Central memory CD4-positive, alpha-beta T cell (primary cell): ENCODE data around the gene SEMA5B.

ENCODE experiments used
- DNase-seq: peaks from one replicate; pipeline ENCODE4 v3.0.0; 2022

SEMA5B gene

DNA sequence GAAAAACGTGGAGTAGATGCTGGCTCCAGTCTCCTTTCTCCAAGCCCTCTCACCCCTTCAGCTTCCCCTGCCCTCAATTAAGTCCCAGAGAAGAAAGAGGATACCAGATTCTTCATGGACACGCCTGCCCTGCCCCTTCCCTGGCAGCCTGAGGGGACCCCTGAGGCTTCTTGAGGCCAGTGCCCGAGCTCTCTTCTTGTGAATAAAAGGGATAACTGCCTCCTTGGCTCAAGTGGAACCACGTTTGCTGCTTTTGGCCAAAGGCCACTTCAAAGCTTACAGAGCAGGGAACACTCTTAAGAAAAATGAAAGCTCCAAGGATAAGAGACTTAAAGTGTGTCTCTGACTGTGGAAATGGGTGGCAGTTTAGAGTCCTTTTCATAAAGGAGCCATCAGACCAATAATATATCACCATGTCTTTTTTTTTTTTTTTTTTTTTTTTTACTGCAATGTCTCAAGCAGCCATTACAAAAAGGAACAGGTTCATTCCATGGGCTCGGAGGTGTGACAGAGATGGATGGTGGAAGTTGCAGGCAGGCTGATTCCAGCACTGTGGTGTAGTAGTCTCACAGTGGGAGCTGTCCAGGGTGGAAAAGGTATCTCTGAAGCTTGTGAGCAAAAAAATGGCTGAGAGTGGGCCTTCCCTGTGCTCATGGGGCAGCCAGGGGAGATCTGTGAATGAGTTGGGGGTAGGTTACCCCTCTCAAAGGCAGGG lies 108.8 kb downstream of the SEMA5B start:
- DNase-seq = no peak

- no peak for DNase-seq
Measured at GRCh38 chr3:122917412-122917811, 110.2 kb downstream of the SEMA5B start.

DNA sequence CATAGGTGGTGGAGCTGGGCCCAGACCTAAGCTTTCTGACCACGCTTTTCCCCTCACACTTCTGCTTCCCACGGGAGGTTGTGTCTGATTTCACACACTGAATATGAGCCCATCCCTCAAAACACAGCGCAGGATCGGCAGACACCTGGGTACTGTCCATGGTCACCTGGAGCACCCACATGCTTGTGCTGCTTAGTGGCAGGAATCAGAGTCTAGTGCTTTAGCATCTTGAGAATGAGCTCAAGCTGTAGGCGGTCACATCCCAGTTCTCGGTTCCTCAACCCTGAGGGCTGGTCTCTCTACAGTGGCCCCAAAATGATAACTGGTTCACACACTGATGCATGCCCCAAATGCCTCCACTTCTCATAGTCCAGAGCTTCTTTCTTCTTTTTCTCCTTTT lies 111.0 kb downstream of the SEMA5B start:
- no peak for DNase-seq

- DNase-seq = no peak
Measured at GRCh38 chr3:122916084-122916483, 111.5 kb downstream of the SEMA5B start.

DNA sequence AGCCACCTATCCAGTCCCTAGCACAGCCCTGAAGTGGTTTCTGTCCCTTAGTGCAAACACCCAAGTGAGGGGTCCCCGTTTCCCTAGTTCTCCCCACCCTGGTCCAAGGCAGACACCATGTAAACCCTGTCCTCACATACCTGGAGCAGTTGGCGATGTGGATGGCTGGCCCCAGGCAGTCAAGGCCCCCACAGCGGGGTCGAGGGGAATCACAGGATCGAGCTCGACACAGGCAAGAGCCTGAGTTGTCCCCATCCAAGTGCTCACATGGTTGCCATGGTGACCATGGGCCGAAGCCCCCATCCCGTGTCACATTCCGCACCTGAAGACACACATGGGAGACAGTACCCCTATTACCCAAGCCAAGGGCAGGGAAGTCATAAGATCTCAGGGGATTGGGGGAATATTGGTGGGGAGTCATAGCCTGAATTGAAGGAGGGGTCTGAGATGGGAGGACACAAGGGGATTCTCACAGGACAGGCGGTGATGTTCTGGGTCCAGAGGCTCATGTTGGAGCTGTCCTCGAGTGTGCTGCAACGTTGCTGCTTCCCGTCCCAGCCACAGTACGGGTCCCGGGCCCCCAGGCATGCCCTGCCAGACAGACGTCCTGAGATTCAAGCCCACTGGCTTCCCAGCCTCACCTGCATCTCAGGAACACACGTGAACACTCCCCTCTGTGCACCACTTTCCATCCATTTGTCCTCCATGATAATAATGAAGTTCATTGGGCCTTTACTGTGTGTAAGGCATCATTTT lies 112.1 kb downstream of the SEMA5B start:
- DNase-seq = no peak

GRCh38 chr3:122913539-122914100 lies 113.9 kb downstream of the SEMA5B start:
- DNase-seq = no peak

DNA sequence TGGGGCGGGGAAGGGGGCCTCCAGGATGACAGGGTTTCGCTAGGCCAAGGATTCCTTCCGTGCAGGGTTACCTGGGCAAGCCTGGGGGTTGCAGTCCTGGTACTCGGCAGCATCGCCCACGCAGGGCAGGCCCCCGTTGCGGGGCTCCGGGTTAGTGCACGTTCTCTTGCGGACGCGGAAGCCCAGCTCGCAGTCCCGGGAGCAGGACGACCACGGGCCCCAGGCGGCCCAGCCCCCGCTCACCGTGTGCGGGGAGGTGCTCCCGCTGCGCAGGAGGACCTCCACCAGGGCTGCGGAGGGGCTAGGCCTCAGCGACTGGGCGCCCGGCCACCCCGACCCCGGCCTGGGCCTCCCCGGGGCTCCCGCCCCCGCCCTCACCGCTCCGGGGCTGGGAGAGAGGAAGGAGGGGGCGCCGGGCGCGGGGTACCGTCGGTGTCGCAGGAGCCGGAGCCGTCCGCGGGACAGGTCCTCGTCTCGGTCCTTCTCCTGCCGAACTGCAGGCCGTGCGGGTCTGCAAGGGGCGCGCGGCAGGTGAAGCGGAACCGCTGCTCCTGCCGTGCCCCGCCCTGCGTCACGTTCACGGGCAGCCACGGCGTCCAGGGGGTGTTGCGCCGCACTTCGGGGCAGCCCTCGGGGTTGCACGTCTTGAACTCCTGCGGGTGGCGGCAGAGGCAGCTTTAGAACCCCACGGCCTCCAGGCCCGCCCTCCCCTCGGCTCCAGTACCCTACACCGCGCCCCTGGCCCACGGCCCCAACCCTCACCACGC lies 114.6 kb downstream of the SEMA5B start:
- DNase-seq = no peak

DNA sequence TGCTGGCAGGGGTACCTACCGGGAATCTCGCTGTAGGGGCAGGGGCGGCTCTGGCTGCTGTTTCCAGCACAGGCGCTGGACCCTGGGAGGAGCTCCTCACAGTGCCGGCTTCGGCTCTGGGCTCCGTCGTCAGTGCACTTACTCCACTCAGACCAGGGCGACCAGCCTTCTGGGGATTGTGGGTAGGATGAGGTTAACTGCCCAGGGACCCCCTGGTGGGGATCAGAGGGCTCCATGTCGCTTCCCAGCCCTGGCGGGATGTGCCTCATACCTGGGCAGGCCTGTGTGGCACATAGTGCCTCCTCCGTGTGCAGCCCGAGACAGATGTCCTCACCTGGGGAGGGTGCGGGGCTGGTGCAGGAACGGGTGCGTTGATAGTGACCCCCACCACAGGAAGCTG lies 115.7 kb downstream of the SEMA5B start:
- no peak for DNase-seq

DNA sequence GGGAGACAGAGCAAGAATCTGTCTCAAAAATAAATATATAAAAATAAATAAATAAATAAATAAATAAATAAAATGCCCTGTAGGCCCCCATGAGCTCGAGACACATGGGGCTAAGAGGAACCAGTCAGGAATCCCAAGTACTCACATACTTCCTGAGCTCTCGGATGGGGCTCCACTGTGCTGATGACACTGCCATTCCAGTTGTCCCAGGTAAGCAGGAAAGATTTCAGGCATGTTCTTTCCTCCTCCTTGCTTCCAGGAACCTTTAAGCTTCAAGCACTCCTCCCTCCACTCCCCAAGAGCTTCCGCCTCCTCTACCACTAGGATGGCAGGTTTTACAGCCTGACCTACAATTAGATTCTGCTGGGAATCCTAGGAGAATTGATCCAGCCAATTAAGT lies 119.3 kb downstream of the SEMA5B start:
- DNase-seq = no peak

DNA sequence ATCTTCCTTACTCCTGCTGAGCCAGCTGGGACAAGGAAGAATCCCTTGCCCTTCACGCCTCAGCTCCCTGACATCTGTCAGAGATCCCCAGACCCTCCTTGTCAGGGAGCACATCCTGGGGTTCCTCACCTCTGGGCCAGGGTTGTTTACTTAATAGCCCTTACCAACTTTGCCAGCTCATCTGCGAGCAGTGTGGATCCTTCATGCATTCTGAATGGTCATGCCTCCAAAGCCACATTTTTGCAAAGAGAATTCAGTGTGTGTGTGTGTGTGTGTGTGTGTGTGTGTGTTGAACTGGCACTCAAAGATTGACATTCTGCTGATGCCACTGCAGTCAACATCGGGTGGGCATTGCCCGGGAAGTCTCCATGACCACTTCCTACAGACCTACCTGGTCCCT lies 120.1 kb downstream of the SEMA5B start:
- no peak for DNase-seq

DNA sequence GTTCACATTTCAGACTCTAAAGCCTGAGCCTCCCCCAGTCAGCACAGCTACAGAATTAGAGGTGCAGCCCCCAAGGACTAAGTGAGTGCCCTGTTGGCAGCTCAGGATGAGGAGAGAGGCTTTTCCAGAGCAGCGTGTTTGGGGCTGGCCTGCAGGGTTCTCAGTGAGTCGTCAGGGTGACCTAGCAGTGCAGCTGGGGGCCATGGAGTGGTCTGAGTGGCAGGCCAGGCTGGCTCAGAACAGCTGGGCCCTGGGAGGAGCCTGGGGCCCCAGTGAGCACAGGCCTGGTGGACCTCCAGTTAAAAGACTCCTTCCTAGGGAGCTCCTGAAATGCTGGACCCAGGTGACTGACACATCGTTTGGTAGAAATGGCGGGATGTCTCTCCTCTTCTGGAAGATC lies 124.4 kb downstream of the SEMA5B start:
- DNase-seq = no peak

DNA sequence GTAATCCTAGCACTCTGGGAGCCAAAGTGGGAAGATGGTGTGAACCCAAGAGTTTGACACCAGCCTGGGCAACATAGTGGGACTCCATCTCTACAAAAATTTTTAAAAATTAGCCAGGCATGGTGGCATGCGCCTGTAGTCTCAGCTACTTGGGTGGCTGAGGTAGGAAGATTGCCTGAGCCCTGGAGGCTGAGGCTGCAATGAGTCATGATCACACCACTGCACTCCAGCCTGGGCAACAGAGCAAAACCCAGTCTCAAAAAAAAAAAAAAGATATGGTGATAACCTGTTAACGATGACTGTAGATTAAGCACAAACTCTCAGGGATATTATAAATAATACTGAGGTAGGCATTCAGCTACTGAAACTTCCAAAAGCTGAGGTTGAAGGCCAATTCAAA lies 125.2 kb downstream of the SEMA5B start:
- no peak for DNase-seq

GRCh38 chr3:122898298-122898697 lies 129.3 kb downstream of the SEMA5B start:
- DNase-seq = no peak

DNA sequence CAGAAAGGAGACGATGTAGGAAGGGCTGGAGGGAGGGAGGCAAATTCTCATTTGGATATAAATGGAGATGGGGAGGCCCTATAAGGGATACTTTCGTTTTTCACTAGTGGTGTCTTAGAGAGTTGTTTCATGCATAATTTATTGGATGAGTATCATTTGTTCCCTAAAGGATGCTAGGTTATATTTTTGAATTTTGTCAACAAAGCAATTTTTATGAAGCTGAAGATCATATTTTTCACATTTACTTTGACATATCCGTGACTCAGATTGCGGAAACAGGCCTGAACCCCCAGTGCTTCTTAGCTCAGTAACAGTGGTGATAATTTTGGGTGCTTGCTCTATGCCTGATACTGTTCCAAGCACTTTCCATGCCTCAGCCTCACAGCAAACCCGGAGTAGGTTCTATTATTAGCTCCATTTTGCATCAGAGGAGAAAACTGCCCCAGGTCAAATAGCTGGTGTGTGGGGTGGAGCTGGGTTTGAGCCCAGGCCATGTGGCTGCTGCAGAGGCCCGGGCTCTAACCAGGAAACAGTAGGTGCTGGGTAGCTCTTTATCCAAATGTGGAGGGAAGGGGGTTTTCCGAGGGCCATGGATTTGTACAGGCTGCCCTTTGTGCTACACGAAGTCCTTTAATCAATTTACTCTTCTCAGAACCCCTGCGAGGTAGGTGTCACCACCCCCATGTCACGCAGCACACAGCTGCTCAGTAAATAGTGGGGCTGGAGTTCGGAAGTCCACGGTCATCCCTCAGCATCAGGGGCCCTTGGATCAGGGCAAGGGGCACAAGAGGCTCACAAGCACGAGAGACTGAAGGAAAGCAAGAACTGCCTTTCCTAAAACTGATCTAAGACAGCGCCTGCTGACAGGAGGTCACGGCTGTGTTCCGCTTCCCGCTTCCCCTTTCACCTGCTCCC lies 133.6 kb downstream of the SEMA5B start:
- no peak for DNase-seq

DNA sequence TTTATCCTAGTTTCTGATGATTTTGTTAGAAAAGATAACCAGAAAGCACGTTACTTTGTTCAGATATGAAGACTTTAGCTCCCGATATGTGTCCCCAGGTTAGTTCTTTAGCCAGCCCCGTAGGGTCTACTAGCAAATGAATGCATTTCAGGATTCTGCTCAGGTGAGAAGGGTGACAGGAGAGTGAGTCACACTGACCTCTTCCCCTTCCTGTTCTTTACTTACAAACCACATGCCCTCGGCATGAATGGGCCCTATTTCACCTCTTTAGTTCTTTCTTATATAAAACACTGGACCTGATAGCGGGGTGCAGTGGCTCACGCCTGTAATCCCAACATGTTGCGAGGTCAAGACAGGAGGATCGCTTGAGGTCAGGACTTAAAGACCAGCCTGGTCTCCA lies 134.3 kb downstream of the SEMA5B start:
- DNase-seq = no peak

- no peak for DNase-seq
Measured at GRCh38 chr3:122892118-122892960, 135.2 kb downstream of the SEMA5B start.

DNA sequence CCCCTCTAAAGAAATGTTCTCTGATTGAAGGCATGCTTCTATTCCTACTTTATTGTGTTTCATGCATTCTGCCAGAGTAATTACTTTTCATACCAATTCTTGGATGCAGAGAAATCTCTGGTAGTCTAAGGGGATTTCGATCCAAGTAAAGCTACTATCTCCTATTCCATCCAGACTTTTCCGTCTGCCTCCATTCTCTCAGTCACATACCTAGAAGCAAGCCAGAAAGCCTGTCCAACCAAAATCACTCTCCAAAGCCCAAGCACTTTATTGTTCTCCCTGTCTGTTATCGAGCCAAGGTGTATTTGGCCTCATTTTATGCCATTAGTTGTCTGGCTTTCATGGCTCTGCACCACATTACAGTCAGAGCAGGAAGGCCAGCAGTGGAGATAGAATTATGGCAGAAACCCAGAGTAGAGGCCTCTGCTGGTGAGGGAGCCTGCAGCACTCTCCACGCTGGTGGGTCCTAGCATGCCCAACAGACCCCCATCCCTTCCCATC lies 136.8 kb downstream of the SEMA5B start:
- DNase-seq = no peak

GRCh38 chr3:122890077-122890719 lies 137.4 kb downstream of the SEMA5B start:
- no peak for DNase-seq

DNA sequence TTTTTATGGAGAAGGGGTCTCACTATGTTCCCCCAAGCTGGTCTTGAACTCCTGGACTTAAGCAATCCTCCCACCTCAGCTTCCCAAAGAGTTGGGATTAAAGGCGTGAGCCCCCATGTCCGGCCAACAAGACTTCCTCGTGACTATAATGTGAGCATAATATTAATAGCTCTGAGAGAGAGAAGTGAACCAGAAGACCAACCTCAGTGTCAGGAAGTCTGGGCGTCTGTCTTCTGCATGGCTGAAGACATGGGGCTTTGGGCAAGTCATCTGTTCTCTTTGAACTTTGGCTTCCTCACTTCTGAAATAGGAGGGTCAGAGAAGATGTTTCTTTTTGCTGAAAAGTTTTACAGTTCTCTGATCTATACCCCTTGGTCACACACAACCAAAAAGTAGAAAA lies 140.6 kb downstream of the SEMA5B start:
- DNase-seq = no peak

- no peak for DNase-seq
Measured at GRCh38 chr3:122886251-122886650, 141.3 kb downstream of the SEMA5B start.
